Cardiac muscle cell (in vitro differentiated cells and primary cell): ENCODE measurements around the gene DNHD1. TPM values are rescaled to one million over a fixed set of nuclear protein-coding genes. Genes with fewer than 3 reads are reported as not detected.

Source experiments
- DNase-seq, 2 donors: peaks; one replicate each; pipeline versions ENCODE4 v3.0.0 to v3.0.0-alpha.2; 2010 to 2017; ENCODE audit warnings: low read depth in 1 of 2, low spot score in 1 of 2
- H3K27ac ChIP-seq: fragments of 200-600 bp; sonication (generic); 2 replicates; pipeline ENCODE4 v1.5.1; 2016
- H3K27me3 ChIP-seq: fragments of 200-600 bp; sonication (generic); 2 replicates; pipeline ENCODE4 v1.6.0; 2016; ENCODE audit warnings: control low read depth
- H3K36me3 ChIP-seq: fragments of 200-600 bp; sonication (generic); 2 replicates; pipeline ENCODE4 v1.5.1; 2016; ENCODE audit warnings: control low read depth
- H3K4me1 ChIP-seq: fragments of 200-600 bp; sonication (generic); 2 replicates; pipeline ENCODE4 v1.8.1; 2017; ENCODE audit warnings: low read depth, mild to moderate bottlenecking, mixed run types
- H3K4me3 ChIP-seq: fragments of 200-600 bp; sonication (generic); 2 replicates; pipeline ENCODE4 v1.5.1; 2016; ENCODE audit warnings: mild to moderate bottlenecking
- H3K9me3 ChIP-seq: fragments of 200-600 bp; sonication (generic); 2 replicates; pipeline ENCODE4 v1.5.1; 2017; ENCODE audit warnings: low read depth, mild to moderate bottlenecking, control low read depth
- CTCF ChIP-seq: IDR thresholded peaks from 2 replicates; pipeline ENCODE4 v1.5.1; 2012; ENCODE audit warnings: low read depth, mild to moderate bottlenecking, low read length
- polyA plus RNA-seq: library from polyadenylated mRNA; unstranded; fragments of >200 nt; fragmentation: Nextera tagmentation; extraction: Ambion mirVana; gene quantifications from 2 replicates; pipeline ENCODE4 v1.2.1, GENCODE V29; 2016
- total RNA-seq: library from RNA; depleted of rRNA; stranded (reverse); fragments of >200 nt; gene quantifications from 2 replicates; pipeline ENCODE4 v1.2.3, GENCODE V29; 2016

Gene DNHD1
- total and polyA plus RNA-seq, 2 experiments from 2014 or later = 8.8 to 24.5 TPM

DNA sequence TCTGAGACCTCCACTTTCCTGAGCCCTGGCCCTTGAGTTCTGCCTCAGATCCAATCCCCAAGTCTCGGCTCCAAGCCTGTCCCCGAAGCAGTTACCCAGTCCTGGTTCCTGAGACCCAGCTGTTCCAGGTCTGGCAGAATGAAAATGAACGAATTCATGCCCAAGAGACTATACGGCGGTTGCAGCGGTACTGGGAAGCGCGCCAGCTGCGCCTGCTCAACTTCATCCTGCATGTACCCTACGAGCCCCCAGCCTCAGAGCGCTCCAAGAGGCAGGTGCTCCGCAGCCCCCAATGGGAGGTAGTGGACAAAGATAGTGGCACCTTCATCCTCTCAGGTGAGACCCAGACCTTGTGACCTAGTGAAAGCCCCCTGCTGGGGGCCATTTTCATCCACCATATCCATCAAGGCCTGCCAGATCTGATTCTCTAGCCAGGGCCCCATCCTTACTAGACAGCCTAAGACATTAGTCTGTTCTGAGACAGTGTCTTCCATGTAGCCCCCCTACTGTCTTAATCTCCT is 42.7 kb downstream of the DNHD1 start:
- TF ChIP-seq CTCF = no peak
- Histone ChIP-seq H3K9me3 (no peaks in the 10 kb centered on the region), H3K4me3 (no peak overlapping the region), H3K36me3 (peaks cover 6% of the 10 kb centered on the region), H3K4me1 (no peaks in the 10 kb centered on the region), H3K27ac (no peak overlapping the region), H3K27me3 (no peaks in the 10 kb centered on the region)
- no peak for DNase-seq

- no peaks in the 10 kb centered on the region for H3K4me1 ChIP-seq
- no peaks in the 10 kb centered on the region for H3K27me3 ChIP-seq
- H3K9me3 ChIP-seq = no peaks in the 10 kb centered on the region
- no peak for DNase-seq
- no peak for TF ChIP-seq CTCF
- H3K4me3 ChIP-seq = no peak overlapping the region
- H3K27ac ChIP-seq = no peak overlapping the region
- no peaks in the 10 kb centered on the region for H3K36me3 ChIP-seq
Observed at GRCh38 chr11:6541356-6541755, 44.3 kb downstream of the DNHD1 start.

- H3K9me3 ChIP-seq = no peaks in the 10 kb centered on the region
- no peaks in the 10 kb centered on the region for H3K4me1 ChIP-seq
- H3K36me3 ChIP-seq = no peaks in the 10 kb centered on the region
- no peak overlapping the region for H3K4me3 ChIP-seq
- DNase-seq = no peak
- H3K27ac ChIP-seq = no peak overlapping the region
- H3K27me3 ChIP-seq = no peaks in the 10 kb centered on the region
- TF ChIP-seq CTCF = no peak
Observed at GRCh38 chr11:6542727-6543126, 45.6 kb downstream of the DNHD1 start.

GRCh38 chr11:6544921-6545850 is 48.1 kb downstream of the DNHD1 start:
- H3K27me3 ChIP-seq = no peaks in the 10 kb centered on the region
- H3K4me3 ChIP-seq = no peak overlapping the region
- H3K36me3 ChIP-seq = no peaks in the 10 kb centered on the region
- H3K27ac ChIP-seq = no peak overlapping the region
- no peaks in the 10 kb centered on the region for H3K9me3 ChIP-seq
- no peak for TF ChIP-seq CTCF
- H3K4me1 ChIP-seq = no peaks in the 10 kb centered on the region
- DNase-seq = peak in 1 of 2 donors; percentile 5

GRCh38 chr11:6545917-6546605 is 49.0 kb downstream of the DNHD1 start:
- Histone ChIP-seq H3K27ac (no peak overlapping the region), H3K27me3 (no peaks in the 10 kb centered on the region), H3K4me1 (no peaks in the 10 kb centered on the region), H3K36me3 (no peaks in the 10 kb centered on the region), H3K4me3 (no peak overlapping the region), H3K9me3 (no peaks in the 10 kb centered on the region)
- no peak for DNase-seq
- TF ChIP-seq CTCF = no peak
